ENCODE measurements around the gene C1orf50.

C1orf50 gene

GRCh38 chr1:42766741-42767509 lies at the start of gene C1orf50, which contains the start of gene P3H1:
Gene C1orf50, plus strand, starts transcription at chr1:42767249. Its CDS starts 63 bp downstream, at chr1:42767312.
Gene P3H1, minus strand, starts transcription at chr1:42767028. Its CDS starts 57 bp downstream, at chr1:42766971.
- peak; percentile 94 for ATAC-seq
- TF ChIP-seq ZC3H10 (CRISPR knock-in tag; IDR thresholded peaks at IDR 0.05) (no peak), TSHZ2 (CRISPR knock-in tag; IDR thresholded peaks at IDR 0.05) (no peak), ZNF565 (CRISPR knock-in tag; conservative IDR thresholded peaks at IDR 0.05; ENCODE audit: low read depth) (no peak), ESRRG (CRISPR knock-in tag; IDR thresholded peaks at IDR 0.05) (no peak), CSDC2 (CRISPR knock-in tag; IDR thresholded peaks at IDR 0.05) (no peak), ZNF70 (CRISPR knock-in tag; IDR thresholded peaks at IDR 0.05) (no peak), ZFP3 (CRISPR knock-in tag; IDR thresholded peaks at IDR 0.05) (no peak), SNAI2 (CRISPR knock-in tag; IDR thresholded peaks at IDR 0.05) (no peak)
- TF ChIP-seq, protein P1, sequence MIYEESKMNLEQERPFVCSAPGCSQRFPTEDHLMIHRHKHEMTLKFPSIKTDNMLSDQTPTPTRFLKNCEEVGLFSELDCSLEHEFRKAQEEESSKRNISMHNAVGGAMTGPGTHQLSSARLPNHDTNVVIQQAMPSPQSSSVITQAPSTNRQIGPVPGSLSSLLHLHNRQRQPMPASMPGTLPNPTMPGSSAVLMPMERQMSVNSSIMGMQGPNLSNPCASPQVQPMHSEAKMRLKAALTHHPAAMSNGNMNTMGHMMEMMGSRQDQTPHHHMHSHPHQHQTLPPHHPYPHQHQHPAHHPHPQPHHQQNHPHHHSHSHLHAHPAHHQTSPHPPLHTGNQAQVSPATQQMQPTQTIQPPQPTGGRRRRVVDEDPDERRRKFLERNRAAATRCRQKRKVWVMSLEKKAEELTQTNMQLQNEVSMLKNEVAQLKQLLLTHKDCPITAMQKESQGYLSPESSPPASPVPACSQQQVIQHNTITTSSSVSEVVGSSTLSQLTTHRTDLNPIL (CRISPR knock-in tag; IDR thresholded peaks at IDR 0.05; ENCODE audit: low read depth) = no peak

DNA sequence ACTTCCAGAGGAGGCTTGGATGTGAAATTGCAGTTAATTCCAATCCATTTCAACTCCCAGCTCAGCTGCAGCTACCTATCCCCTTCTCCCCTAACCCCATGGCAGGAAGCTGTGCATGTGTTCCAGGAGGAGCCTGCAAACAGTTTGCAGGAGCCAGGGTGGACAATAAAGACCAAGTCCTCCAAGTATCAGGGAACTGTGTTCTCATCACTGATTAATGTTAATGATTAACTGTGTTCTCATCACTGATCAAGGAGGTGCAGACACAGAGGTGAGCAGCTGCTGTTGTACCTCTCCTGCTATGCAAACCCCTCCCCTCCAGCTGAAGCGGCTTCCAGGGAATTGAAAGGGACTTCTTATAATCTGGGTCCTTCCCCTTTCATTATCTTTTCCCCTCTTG lies 46.2 kb upstream of the C1orf50 start:
- TF ChIP-seq ARNTL (CRISPR knock-in tag; IDR thresholded peaks at IDR 0.05; ENCODE audit: borderline replicate concordance, low read depth) (no peak), ZNF565 (CRISPR knock-in tag; conservative IDR thresholded peaks at IDR 0.05; ENCODE audit: low read depth) (no peak), OSR1 (CRISPR knock-in tag; IDR thresholded peaks at IDR 0.05) (no peak), ESRRG (CRISPR knock-in tag; IDR thresholded peaks at IDR 0.05) (no peak), TCF4 (CRISPR knock-in tag; IDR thresholded peaks at IDR 0.05; ENCODE audit: borderline replicate concordance) (no peak)
- TF ChIP-seq, protein P1 (CRISPR knock-in tag; IDR thresholded peaks at IDR 0.05; ENCODE audit: low read depth) = no peak
- no peak for ATAC-seq

- no peak for ATAC-seq
- TF ChIP-seq, protein P2, sequence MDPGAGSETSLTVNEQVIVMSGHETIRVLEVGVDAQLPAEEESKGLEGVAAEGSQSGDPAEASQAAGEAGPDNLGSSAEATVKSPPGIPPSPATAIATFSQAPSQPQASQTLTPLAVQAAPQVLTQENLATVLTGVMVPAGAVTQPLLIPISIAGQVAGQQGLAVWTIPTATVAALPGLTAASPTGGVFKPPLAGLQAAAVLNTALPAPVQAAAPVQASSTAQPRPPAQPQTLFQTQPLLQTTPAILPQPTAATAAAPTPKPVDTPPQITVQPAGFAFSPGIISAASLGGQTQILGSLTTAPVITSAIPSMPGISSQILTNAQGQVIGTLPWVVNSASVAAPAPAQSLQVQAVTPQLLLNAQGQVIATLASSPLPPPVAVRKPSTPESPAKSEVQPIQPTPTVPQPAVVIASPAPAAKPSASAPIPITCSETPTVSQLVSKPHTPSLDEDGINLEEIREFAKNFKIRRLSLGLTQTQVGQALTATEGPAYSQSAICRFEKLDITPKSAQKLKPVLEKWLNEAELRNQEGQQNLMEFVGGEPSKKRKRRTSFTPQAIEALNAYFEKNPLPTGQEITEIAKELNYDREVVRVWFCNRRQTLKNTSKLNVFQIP (CRISPR knock-in tag; IDR thresholded peaks at IDR 0.05; ENCODE audit: borderline replicate concordance, low read depth) = no peak
- TF ChIP-seq CSRNP3 (CRISPR knock-in tag; IDR thresholded peaks at IDR 0.05) (no peak), ZC3H10 (CRISPR knock-in tag; IDR thresholded peaks at IDR 0.05) (no peak), ZFP30 (CRISPR knock-in tag; IDR thresholded peaks at IDR 0.05) (no peak), TSHZ2 (CRISPR knock-in tag; IDR thresholded peaks at IDR 0.05) (no peak), CSDC2 (CRISPR knock-in tag; IDR thresholded peaks at IDR 0.05) (no peak), PATZ1 (CRISPR knock-in tag; IDR thresholded peaks at IDR 0.05; ENCODE audit: borderline replicate concordance) (no peak), ARNTL (CRISPR knock-in tag; IDR thresholded peaks at IDR 0.05; ENCODE audit: borderline replicate concordance, low read depth) (no peak), ZNF70 (CRISPR knock-in tag; IDR thresholded peaks at IDR 0.05) (no peak), ZNF565 (CRISPR knock-in tag; conservative IDR thresholded peaks at IDR 0.05; ENCODE audit: low read depth) (no peak), ZFP3 (CRISPR knock-in tag; IDR thresholded peaks at IDR 0.05) (no peak), BACH2 (CRISPR knock-in tag; IDR thresholded peaks at IDR 0.05; ENCODE audit: borderline replicate concordance) (no peak), RARB (CRISPR knock-in tag; IDR thresholded peaks at IDR 0.05) (no peak), OSR1 (CRISPR knock-in tag; IDR thresholded peaks at IDR 0.05) (no peak), PPARA (CRISPR knock-in tag; IDR thresholded peaks at IDR 0.05; ENCODE audit: borderline replicate concordance) (no peak), ISL1 (CRISPR knock-in tag; IDR thresholded peaks at IDR 0.05) (no peak)
- TF ChIP-seq, protein P1 (CRISPR knock-in tag; IDR thresholded peaks at IDR 0.05; ENCODE audit: low read depth) = no peak
Measured at GRCh38 chr1:42721926-42722325, 45.1 kb upstream of the C1orf50 start.
